OCI-LY7 (cell line): Measurements from ENCODE around the gene MYOF. TPM values are rescaled to one million over a fixed set of nuclear protein-coding genes. Genes with fewer than 3 reads are reported as not detected.

Experiments
- BruUV-seq: library from RNA; stranded (reverse); fragments of 400-500 nt; replicated peaks from 2 replicates; lab custom pipeline; 2021; lab: Mats Ljungman, UMichigan
- CTCF ChIA-PET: fragments of 300-600 bp; sonication (Branson Sonifier 250); formaldehyde crosslinking; loops from one replicate; lab custom pipeline; 2022; ENCODE audit warnings: antibody characterized with exemption; ENCODE audit not compliant: unreplicated experiment; lab: Charles Lee
- POLR2A ChIA-PET: fragments of 300-600 bp; sonication (Branson Sonifier 250); formaldehyde crosslinking; loops from one replicate; lab custom pipeline; 2022; ENCODE audit warnings: antibody characterized with exemption; lab: Charles Lee
- DNase-seq: peaks from one replicate; pipeline ENCODE4 v3.0.0-alpha.2; 2015; ENCODE audit warnings: low spot score
- H2AFZ ChIP-seq: fragments of 200-600 bp; sonication (generic), shearing (Covaris generic); 2 replicates; pipeline ENCODE4 v1.6.1; 2014; ENCODE audit warnings: mild to moderate bottlenecking, antibody characterized with exemption, low read length, moderate library complexity
- H3K27ac ChIP-seq: fragments of 200-600 bp; sonication (generic); 2 replicates; pipeline ENCODE4 v1.5.1; 2014; ENCODE audit warnings: mixed run types, low read depth, mild to moderate bottlenecking, moderate library complexity, low read length, inconsistent platforms; ENCODE audit not compliant: poor library complexity, severe bottlenecking
- H3K36me3 ChIP-seq: fragments of 200-600 bp; sonication (generic); 2 replicates; pipeline ENCODE4 v1.6.1; 2014; ENCODE audit warnings: mild to moderate bottlenecking, antibody characterized with exemption, low read length, moderate library complexity, mixed read lengths; ENCODE audit not compliant: insufficient read depth
- H3K4me1 ChIP-seq: fragments of 200-600 bp; sonication (generic); 2 replicates; pipeline ENCODE4 v1.5.1; 2014; ENCODE audit warnings: mild to moderate bottlenecking, low read length; ENCODE audit not compliant: insufficient read depth, poor library complexity, severe bottlenecking
- H3K4me2 ChIP-seq: fragments of 200-600 bp; sonication (generic); 2 replicates; pipeline ENCODE4 v1.6.1; 2014; ENCODE audit warnings: mild to moderate bottlenecking, low read length
- H3K4me3 ChIP-seq: fragments of 200-600 bp; sonication (generic); 2 replicates; pipeline ENCODE4 v1.5.1; 2014; ENCODE audit warnings: mild to moderate bottlenecking, low read depth, low read length; ENCODE audit not compliant: poor library complexity, severe bottlenecking
- H3K79me2 ChIP-seq: fragments of 200-600 bp; sonication (generic); 2 replicates; pipeline ENCODE4 v1.6.1; 2016; ENCODE audit warnings: low read depth, mild to moderate bottlenecking, low read length, moderate library complexity, mixed read lengths; ENCODE audit not compliant: insufficient read depth
- H3K9me2 ChIP-seq: fragments of 200-600 bp; sonication (generic); 2 replicates; pipeline ENCODE4 v1.6.1; 2016; ENCODE audit warnings: mild to moderate bottlenecking, low read length, mixed read lengths; ENCODE audit not compliant: insufficient read depth
- H3K9me3 ChIP-seq: fragments of 200-600 bp; sonication (generic); 2 replicates; pipeline ENCODE4 v1.6.1; 2014; ENCODE audit warnings: mild to moderate bottlenecking, mixed run types, low read length, mixed read lengths
- H4K20me1 ChIP-seq: fragments of 200-600 bp; sonication (generic); 2 replicates; pipeline ENCODE4 v1.6.1; 2014; ENCODE audit warnings: mild to moderate bottlenecking, antibody characterized with exemption, low read length, moderate library complexity, mixed read lengths; ENCODE audit not compliant: insufficient read depth
- EZH2phosphoT487 ChIP-seq: fragments of 200-600 bp; sonication (generic); IDR thresholded peaks from 2 replicates; pipeline ENCODE4 v1.6.1; 2018; ENCODE audit warnings: low read depth, borderline replicate concordance, mild to moderate bottlenecking, mixed run types, antibody characterized with exemption, low read length, moderate library complexity, mixed read lengths
- intact Hi-C: fragments of 100-400 bp; cut with micrococcal nuclease; formaldehyde crosslinking; loops from one replicate; pipeline ENCODE4 v1.10.0; 2022; ENCODE audit not compliant: unreplicated experiment
- small RNA-seq: library from RNA; depleted of rRNA; stranded (forward); fragments of <200 nt; gene quantifications from one replicate; pipeline ENCODE3, GENCODE V24; 2014
- total RNA-seq, 2 experiments: library from RNA; depleted of rRNA in 1 of 2; stranded (reverse); fragments of >200 nt in 1 of 2; shearing (Covaris generic) in 1 of 2; gene quantifications; 2 replicates each; pipeline ENCODE4 v1.2.3, GENCODE V29; 2014 to 2022
- TF ChIP-seq, protein P1 (sequence below): fragments of 200-600 bp; sonication (generic); conservative IDR thresholded peaks from 2 replicates; pipeline ENCODE4 v1.5.1; 2014; ENCODE audit warnings: mild to moderate bottlenecking, antibody characterized with exemption, low read length, moderate library complexity, mixed read lengths

MYOF gene
- total RNA-seq, 2 experiments from 2014 or later: 0.42 TPM; not detected in 1

- intact Hi-C loops: no loop called here
- H2AFZ ChIP-seq: no peak overlapping the region
- H3K9me2 ChIP-seq: no peaks in the 10 kb centered on the region
- H3K4me1 ChIP-seq: no peaks in the 10 kb centered on the region
- ChIA-PET CTCF (no interaction called here), POLR2A (interaction anchor here (1.5 kb wide), 1 partner anchor 10 kb away, joined by 3 read pairs; no protein-coding TSS in a partner anchor)
- no peaks in the 10 kb centered on the region for H4K20me1 ChIP-seq
- TF ChIP-seq, protein P1, sequence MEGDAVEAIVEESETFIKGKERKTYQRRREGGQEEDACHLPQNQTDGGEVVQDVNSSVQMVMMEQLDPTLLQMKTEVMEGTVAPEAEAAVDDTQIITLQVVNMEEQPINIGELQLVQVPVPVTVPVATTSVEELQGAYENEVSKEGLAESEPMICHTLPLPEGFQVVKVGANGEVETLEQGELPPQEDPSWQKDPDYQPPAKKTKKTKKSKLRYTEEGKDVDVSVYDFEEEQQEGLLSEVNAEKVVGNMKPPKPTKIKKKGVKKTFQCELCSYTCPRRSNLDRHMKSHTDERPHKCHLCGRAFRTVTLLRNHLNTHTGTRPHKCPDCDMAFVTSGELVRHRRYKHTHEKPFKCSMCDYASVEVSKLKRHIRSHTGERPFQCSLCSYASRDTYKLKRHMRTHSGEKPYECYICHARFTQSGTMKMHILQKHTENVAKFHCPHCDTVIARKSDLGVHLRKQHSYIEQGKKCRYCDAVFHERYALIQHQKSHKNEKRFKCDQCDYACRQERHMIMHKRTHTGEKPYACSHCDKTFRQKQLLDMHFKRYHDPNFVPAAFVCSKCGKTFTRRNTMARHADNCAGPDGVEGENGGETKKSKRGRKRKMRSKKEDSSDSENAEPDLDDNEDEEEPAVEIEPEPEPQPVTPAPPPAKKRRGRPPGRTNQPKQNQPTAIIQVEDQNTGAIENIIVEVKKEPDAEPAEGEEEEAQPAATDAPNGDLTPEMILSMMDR: no peak
- no peak for TF ChIP-seq EZH2phosphoT487
- H3K27ac ChIP-seq: no peak overlapping the region
- BruUV-seq: no TSS peak
- DNase-seq: no peak
- no peaks in the 10 kb centered on the region for H3K36me3 ChIP-seq
- H3K4me3 ChIP-seq: no peak overlapping the region
- H3K9me3 ChIP-seq: no peaks in the 10 kb centered on the region
- H3K4me2 ChIP-seq: no peak overlapping the region
- no peaks in the 10 kb centered on the region for H3K79me2 ChIP-seq
Observed at GRCh38 chr10:93261089-93261488, 221.0 kb downstream of the MYOF start.

GRCh38 chr10:93259126-93259525 lies 223.0 kb downstream of the MYOF start:
- Histone ChIP-seq H3K9me3 (no peaks in the 10 kb centered on the region), H3K9me2 (no peaks in the 10 kb centered on the region), H3K27ac (no peak overlapping the region), H3K4me3 (no peak overlapping the region), H3K36me3 (no peaks in the 10 kb centered on the region), H2AFZ (no peak overlapping the region), H3K4me2 (no peak overlapping the region), H4K20me1 (no peaks in the 10 kb centered on the region), H3K79me2 (no peaks in the 10 kb centered on the region), H3K4me1 (no peaks in the 10 kb centered on the region)
- ChIA-PET POLR2A (interaction anchor here (0.6 kb wide), 1 partner anchor 147 kb away, joined by 3 read pairs; no protein-coding TSS in a partner anchor), CTCF (no interaction called here)
- TF ChIP-seq, protein P1: no peak
- TF ChIP-seq EZH2phosphoT487: no peak
- no TSS peak for BruUV-seq
- no peak for DNase-seq
- intact Hi-C loops: no loop called here

Small RNA genes within 50 kb of the gene (small RNA-seq; reads per million reads assigned to genes)
- gene RNA5SP323: 0.16 reads per million

Other genes with a start within 250 kb of the MYOF start
- gene CEP55, start 14.3 kb upstream of the MYOF start, total RNA-seq (2014; rRNA removed; shearing (Covaris generic)): 64.5 and 83.0 TPM in 2 replicates
- gene CEP55, start 14.3 kb upstream of the MYOF start, total RNA-seq (2022): 68.3 and 75.2 TPM in 2 replicates
- not detected in 2 replicates for gene FFAR4, start 84.3 kb upstream of the MYOF start, total RNA-seq (2014; rRNA removed; shearing (Covaris generic))
- gene FFAR4, start 84.3 kb upstream of the MYOF start, total RNA-seq (2022): not detected in 2 replicates
- not detected in 2 replicates for gene RBP4, start 118.9 kb upstream of the MYOF start, total RNA-seq (2014; rRNA removed; shearing (Covaris generic))
- not detected in 2 replicates for gene RBP4, start 118.9 kb upstream of the MYOF start, total RNA-seq (2022)
- gene PDE6C, start 130.2 kb upstream of the MYOF start, total RNA-seq (2014; rRNA removed; shearing (Covaris generic)): 0.03 and 0.05 TPM in 2 replicates
- 0.13 TPM in 1 of 2 replicates, not detected in the other for gene PDE6C, start 130.2 kb upstream of the MYOF start, total RNA-seq (2022)
- 11.9 and 24.3 TPM in 2 replicates for gene FRA10AC1, start 220.3 kb upstream of the MYOF start, total RNA-seq (2014; rRNA removed; shearing (Covaris generic))
- gene FRA10AC1, start 220.3 kb upstream of the MYOF start, total RNA-seq (2022): 26.9 and 30.2 TPM in 2 replicates